Frontal cortex (tissue), 4 donors: ENCODE data around the gene SHLD2. TPM values are rescaled to one million over a fixed set of nuclear protein-coding genes. Genes with fewer than 3 reads are reported as not detected.
A peak's percentile ranks its signal among the peaks of the same experiment; 100 is the strongest.
"Not testable (repeated sequence)": the region's sequence is repeated elsewhere in the genome, so short reads cannot be mapped to it uniquely, and the experiment has no call there.

Source experiments
- DNase-seq, 2 donors: peaks; one replicate each; pipeline ENCODE4 v3.0.0; 2012; ENCODE audit warnings: low spot score in 2 of 2
- FAIRE-seq: peaks from 2 replicates; lab custom pipeline; 2012; peaks lifted over from hg19 to GRCh38; lab: Jason Lieb, UNC
- total RNA-seq: library from RNA; depleted of rRNA; stranded (reverse); fragments of >200 nt; gene quantifications from one replicate; pipeline ENCODE4 v1.2.3, GENCODE V29; 2014
- donor health status: control.
- donor health status: control.
- donor health status: control.

SHLD2 gene
- total RNA-seq, 1 donor from 2014 or later = 42.8 TPM

DNA sequence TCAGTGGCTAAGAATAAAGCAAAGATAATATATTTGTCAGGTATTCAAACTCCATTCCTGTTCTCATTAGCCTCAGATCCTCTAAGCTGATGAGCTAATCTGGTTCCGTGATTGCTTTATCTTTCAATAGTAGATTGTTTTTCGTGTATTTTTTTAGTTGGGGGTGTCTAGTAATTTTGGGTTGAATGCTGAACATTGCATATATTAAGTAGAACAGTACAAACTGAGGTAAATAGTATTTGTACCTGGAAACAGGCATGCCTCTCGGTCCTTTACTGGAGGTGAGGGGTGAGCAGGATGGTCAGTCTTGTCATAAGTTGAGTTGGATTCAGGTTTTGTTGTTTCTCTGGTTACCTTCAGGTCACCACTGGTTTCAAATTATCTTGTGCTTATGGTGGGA is 92.6 kb downstream of the SHLD2 start:
- not testable (repeated sequence) for DNase-seq, FAIRE-seq

DNA sequence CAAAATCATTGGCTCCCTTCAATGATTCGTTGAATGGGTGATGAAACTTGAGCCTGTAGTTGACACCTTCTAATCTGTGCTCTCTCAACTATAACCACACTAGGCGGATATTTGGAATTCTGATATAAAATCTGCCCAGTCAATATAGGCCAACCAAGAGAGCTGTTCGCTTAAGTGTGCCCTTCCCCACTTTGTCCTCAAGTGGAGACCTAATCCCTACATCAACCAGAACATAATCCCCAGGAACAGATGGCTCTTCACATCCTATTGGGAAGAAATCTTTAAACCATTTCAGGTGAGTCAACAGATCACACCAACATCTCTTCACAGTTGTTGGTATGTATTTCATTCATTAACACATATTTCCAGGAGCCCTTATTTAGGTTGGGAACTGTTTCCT is 96.8 kb downstream of the SHLD2 start:
- not testable (repeated sequence) for DNase-seq, FAIRE-seq

DNA sequence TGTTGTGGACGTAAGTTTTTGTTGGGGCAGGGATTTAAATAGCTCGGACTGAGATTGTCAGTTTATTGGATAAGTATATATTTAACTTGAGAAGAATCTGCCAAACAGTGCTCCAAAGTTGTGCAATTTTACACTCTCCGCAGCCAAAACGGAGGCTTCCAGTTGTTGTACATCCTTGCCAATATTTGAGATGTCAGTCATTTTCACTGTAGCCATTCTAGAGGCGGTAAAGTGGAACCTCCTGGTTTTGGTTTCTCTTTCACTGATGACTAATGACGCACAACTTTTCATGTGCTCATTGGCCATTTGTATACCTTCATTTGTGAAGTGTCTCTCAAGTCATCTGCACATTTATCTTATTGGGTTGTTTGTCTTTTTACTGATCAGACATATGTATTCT is 105.9 kb downstream of the SHLD2 start:
- not testable (repeated sequence) for DNase-seq

DNA sequence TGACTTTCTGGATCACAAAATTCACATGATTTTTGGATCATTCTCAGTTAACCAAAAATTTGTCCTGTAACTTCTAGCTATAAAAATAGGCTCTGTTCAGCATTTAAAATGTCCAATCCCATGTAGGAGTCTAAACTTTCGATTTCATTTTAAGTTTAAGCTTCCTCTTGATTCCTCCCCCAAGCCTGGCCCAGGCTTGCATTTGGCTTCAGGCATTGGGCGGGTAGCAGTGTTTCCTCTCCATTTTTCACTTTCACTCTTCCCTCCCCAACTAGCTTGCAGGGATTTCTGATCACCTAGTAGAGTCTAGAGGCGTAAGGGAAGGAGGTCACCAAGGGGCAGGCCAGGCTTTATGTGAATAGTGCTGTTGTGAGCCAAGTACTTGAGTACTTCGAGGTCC is 109.8 kb downstream of the SHLD2 start:
- not testable (repeated sequence) for DNase-seq, FAIRE-seq

More for the DNA sequence above, 105.9 kb downstream of the SHLD2 start:
- FAIRE-seq = not testable (repeated sequence)

DNA sequence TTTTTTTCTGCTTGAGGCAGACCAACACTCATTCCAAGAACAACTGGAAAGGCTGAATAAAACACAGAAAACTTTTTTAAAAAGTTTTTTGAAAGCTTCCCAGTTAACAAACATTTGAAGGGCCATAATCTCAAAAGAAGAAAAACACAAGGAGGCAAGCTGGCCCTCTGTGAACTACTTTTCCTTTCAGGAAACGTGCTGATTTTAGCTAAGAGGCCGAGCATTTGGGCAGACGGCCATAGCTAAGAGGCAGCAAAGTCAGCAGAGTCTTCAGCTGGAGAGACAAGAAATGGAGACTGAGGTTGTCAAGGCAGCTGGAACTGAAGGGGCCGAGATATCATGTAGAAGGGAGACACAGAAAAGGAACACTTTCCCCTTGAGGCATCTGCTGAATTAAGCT is 111.9 kb downstream of the SHLD2 start:
- FAIRE-seq, DNase-seq: not testable (repeated sequence)

DNA sequence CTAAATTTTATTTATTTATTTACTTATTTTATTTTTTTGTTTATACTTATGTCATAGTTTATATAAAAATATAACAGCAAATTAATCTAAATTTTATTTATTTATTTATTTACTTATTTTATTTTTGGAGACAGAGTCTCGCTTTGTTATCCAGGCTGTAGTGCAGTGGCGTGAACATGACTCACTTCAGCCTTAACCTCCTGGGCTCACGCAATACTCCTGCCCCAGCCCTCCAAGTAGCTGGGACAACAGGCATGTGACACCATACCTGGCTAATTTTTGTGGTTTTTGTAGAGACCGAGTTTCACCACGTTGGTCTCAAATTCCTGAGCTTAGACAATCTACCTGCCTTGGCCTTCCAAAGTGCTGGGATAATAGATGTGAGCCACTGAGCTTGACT is 115.3 kb downstream of the SHLD2 start:
- FAIRE-seq = peak; percentile 73
- DNase-seq = not testable (repeated sequence)

DNA sequence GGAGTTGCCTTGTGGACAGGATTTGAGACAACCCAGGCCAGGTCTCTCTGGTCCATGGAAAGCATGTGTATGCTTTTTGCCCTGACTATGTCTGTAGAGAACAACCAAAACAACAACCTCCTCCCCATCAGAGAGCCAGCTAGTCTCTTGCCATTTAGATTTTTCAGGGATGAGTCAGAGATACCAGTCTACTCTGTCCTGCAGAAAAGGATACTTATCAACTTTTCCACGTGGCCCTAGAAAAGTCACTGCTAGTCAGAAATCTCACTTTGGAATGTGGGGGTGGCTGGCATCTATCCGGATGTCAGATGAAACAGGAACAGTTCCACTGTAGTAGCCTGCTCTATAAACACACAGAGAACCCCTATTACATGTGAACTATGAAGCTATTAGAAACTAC is 116.8 kb downstream of the SHLD2 start:
- not testable (repeated sequence) for FAIRE-seq, DNase-seq

DNA sequence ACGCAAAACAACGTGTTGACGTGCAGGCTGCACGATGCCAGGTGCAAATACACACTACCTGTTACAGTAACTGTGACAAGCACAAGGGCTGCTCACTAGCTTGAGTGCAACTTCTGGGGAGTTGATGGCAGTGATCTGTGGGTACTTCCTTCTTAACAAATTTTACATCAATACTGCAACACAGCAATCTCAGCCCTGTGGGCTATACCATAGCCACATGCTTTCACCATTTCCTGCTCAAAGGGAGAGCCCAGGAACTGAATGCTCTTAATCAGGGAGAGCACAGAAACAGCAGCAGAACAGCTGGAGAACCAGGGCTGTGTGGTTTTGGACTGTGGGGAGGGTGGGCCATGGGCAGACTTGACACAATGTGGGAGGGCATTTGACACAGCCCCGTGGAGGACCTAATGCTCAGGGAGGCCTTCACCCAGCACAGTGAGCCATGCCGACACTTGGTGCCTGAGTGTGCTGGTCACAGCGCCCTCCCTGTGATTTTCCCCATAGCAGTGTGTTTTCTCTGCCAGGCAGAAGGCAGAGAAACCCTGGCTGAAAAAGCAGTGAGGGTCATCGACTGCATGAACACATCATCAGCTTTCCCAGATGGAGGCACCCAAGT is 118.3 kb downstream of the SHLD2 start:
- not testable (repeated sequence) for FAIRE-seq, DNase-seq

DNA sequence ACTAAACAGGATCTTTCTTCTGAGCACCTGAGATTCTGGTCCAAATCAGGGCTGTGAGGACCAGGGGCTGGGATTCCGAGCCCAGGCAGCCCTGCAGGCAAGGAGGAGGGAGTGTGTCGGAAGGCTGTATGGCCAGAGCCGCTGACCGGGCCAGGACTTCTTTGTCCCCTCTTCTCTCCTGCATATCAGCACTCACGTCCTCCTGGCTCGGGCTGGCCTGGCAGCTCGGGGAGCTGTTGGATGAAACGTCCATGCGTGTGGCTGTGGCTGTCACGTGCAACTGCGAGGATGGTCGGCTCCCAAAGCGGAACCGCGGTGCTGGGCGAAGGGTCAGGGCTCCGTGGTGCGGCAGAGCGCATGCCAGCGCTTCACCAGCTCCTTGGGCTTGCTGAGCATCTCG is 118.8 kb downstream of the SHLD2 start:
- not testable (repeated sequence) for DNase-seq, FAIRE-seq

DNA sequence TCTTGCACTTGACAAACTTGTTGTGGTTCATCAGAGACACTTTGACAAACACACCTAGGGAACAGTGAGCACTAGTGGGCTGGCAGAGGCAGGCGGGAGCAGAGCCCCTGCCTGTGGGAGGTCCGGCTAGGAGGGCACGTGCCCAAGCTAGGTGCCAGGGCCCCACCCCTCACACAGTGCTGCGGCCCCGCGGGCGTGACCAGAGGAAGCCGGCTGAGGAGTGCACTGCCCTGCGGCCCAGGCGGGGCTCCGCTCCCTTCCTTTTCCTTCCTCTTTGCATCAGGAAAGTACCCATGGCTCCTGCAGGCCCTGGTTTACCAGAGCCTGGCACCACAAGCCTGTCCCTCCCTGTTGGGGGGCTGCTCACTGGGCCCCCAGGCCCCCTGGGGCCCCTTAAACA is 121.1 kb downstream of the SHLD2 start:
- DNase-seq, FAIRE-seq: not testable (repeated sequence)

DNA sequence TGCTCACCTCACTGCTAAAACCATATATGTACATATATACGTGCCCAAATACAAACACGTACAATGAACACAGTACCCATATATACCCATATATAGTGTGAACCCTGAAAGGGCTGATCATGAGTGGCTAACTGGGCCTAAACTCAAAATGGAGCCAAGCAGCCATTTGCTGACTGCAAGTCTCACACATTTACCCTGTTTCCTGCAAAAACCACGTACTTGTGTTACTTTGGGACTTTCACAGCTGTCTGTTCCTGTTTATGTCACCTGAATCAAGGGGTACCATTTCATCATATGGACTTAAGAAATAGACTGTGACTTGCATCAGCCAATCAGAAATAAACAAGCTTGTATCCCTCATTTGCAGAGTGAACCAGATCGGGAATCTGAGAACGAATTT is 124.4 kb downstream of the SHLD2 start:
- not testable (repeated sequence) for FAIRE-seq, DNase-seq

DNA sequence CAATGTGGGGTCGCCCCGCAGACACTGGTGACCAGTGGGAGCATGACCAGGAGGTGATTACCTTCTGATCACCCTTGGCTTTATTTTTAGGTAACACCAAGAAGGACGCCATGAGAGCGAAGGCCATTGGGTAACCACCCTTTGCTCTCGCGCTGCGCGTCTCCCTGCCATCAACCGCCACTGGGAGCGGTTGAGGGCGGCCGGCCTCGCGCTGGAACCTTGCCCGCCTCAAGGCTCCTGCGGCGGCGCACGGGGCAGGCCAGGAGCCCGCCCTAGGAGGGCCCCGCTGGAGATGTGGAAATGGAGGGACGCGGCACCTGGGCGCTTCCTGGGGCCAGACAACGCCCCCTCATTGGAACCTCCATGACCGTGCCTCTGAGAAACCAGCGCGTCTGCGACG is 127.8 kb downstream of the SHLD2 start:
- not testable (repeated sequence) for FAIRE-seq, DNase-seq

DNA sequence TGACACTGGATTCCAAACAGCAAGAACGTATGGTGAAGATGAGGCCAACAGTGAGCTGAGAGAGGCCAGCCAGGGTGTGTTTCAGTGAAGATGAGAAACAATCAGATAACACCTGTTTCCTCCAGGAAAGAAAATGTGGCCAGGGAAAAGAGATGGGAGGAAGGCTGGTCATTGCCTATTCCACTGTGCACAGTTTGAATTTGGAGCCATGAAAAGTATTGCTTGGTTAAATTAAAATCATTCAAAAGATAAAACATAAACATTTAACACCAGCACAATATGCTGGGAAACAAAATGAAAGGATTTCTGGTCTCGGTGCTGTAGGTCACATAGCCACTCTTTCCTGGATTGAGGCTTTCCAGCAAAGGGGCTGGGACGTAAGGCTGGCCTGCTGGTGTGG is 130.1 kb downstream of the SHLD2 start, which contains the start of gene NUTM2A:
TSS of gene NUTM2A (plus strand) at position 301 of the 400 bp plus-strand sequence. CDS start 383 bp downstream, outside the sequence.
- not testable (repeated sequence) for DNase-seq, FAIRE-seq

DNA sequence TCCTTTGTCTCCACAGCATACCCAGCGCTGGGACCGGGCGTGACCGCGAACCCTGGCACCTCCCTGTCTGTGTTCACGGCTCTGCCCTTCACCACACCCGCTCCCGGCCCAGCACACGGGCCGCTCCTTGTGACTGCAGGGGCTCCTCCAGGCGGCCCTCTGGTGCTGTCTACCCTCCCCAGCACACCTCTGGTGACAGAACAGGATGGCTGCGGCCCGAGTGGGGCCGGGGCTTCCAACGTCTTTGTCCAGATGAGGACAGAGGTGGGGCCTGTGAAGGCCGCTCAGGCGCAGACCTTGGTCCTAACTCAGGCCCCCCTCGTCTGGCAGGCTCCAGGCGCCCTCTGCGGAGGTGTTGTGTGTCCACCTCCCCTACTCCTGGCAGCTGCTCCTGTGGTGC is 133.2 kb downstream of the SHLD2 start:
- not testable (repeated sequence) for FAIRE-seq

DNA sequence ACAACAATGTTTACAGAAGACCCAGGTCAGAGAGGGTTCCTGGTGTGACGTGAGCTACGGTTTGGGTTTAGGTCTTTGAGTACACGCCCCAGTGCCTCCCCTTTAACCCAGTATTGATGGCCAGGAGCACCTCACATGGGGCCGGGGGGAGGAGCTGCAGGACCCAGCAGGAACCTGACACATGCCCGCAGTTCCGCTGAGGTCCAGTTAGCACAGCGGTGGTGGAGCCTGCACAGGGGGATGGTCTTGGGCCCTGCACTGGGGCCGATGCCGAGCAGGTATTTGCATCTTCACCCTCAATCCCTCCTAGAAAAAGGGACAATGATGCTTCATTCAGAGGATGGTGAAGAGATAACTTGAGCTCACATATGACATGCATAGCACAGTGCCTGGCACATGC is 134.2 kb downstream of the SHLD2 start:
- not testable (repeated sequence) for DNase-seq, FAIRE-seq

More for the DNA sequence above, 133.2 kb downstream of the SHLD2 start:
- not testable (repeated sequence) for DNase-seq

DNA sequence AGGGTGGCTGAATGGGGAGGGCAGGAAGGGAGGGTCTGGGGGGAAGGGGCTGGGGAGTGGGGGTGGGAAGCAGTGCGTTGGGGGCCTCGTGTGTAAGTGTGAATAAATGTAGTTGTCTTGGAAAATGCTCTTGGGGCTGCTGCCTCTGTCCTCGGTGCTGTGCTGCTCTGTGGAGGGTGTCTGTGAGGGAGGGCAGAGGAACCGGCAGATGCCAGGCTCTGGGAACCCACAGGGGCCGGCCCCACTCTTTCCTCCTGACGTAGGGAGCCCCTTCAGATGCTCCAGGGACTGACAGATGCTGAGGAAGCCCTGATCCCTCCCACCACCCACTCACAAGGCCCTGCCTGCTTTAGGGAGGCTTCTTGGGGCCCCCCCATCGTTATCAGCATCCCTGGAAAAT is 139.8 kb downstream of the SHLD2 start:
- not testable (repeated sequence) for FAIRE-seq, DNase-seq

DNA sequence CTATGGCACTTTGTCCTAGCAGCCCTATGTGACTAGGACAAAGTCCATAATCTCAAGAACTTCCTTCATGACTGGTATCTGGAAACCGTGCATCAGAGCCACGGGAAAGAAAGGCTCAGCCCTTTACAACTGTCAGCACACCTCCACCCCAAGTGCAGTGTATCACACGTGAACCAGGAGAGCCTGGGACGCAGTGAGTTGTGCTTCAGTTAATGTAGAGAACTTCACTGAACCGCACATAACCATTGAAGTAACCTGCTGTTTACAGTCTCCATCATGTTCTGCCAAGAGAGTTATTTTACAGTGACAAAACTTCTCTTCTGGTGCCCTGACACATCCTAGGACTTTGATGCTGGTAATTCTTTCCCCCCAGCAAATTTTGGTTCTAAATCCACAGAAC is 142.2 kb downstream of the SHLD2 start:
- not testable (repeated sequence) for FAIRE-seq, DNase-seq

DNA sequence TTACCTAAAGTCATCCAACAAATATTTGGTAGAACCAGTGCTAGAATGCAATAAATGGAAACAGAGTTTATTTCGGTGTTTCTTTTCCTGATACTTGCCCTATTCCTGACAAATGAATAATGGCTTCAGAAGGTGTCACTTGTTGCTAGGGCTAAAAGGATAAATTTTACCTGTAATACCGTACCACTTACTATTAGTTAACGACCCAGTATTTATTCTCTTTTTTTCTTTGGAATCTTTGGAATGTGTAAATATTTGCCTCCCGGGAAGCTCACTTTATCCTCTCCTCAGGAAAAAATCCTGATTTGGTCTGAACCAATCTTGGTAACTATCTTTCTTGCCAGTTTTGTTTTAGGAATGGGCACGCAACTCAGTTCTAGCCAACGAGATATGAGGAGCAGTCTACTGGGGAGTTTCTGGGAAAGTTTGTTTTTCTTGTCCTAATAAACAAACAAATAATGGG is 144.4 kb downstream of the SHLD2 start:
- not testable (repeated sequence) for DNase-seq, FAIRE-seq
